Skeletal muscle tissue (tissue), 4 donors: ENCODE results near the gene ATG4D. TPM values are rescaled to one million over a fixed set of nuclear protein-coding genes. Genes with fewer than 3 reads are reported as not detected.

Experiments used
- H3K27ac ChIP-seq: one replicate; pipeline ENCODE4 v1.7.0; 2013; ENCODE audit warnings: mild to moderate bottlenecking, low read depth, low read length, inconsistent platforms
- H3K27me3 ChIP-seq, 3 donors: one replicate each; pipeline ENCODE4 v1.7.0; 2013; ENCODE audit warnings: low read length in 3 of 3; ENCODE audit not compliant: control insufficient read depth in 3 of 3, insufficient read depth in 3 of 3
- H3K36me3 ChIP-seq, 3 donors: one replicate each; pipeline ENCODE4 v1.7.0; 2013; ENCODE audit warnings: low read length in 3 of 3; ENCODE audit not compliant: control insufficient read depth in 3 of 3, insufficient read depth in 3 of 3
- H3K4me1 ChIP-seq, 3 donors: one replicate each; pipeline ENCODE4 v1.7.0; 2013; ENCODE audit warnings: low read length in 3 of 3, mild to moderate bottlenecking in 3 of 3; ENCODE audit not compliant: control insufficient read depth in 3 of 3, insufficient read depth in 3 of 3
- H3K4me3 ChIP-seq, 3 donors: one replicate each; pipeline ENCODE4 v1.7.0; 2013; ENCODE audit warnings: low read length in 3 of 3
- H3K9ac ChIP-seq, 3 donors: one replicate each; pipeline ENCODE4 v1.7.0; 2013; ENCODE audit warnings: low read length in 3 of 3, mild to moderate bottlenecking in 3 of 3, moderate library complexity in 2 of 3, low read depth in 1 of 3
- H3K9me3 ChIP-seq, 3 donors: one replicate each; pipeline ENCODE4 v1.7.0; 2013; ENCODE audit warnings: low read length in 3 of 3; ENCODE audit not compliant: control insufficient read depth in 3 of 3
- total RNA-seq: library from RNA; depleted of rRNA; stranded (reverse); fragments of >200 nt; gene quantifications from one replicate; pipeline ENCODE4 v1.2.3, GENCODE V29; 2014
- donor health status: Osteomylitis.

ATG4D gene
- total RNA-seq = 20.4 TPM

DNA sequence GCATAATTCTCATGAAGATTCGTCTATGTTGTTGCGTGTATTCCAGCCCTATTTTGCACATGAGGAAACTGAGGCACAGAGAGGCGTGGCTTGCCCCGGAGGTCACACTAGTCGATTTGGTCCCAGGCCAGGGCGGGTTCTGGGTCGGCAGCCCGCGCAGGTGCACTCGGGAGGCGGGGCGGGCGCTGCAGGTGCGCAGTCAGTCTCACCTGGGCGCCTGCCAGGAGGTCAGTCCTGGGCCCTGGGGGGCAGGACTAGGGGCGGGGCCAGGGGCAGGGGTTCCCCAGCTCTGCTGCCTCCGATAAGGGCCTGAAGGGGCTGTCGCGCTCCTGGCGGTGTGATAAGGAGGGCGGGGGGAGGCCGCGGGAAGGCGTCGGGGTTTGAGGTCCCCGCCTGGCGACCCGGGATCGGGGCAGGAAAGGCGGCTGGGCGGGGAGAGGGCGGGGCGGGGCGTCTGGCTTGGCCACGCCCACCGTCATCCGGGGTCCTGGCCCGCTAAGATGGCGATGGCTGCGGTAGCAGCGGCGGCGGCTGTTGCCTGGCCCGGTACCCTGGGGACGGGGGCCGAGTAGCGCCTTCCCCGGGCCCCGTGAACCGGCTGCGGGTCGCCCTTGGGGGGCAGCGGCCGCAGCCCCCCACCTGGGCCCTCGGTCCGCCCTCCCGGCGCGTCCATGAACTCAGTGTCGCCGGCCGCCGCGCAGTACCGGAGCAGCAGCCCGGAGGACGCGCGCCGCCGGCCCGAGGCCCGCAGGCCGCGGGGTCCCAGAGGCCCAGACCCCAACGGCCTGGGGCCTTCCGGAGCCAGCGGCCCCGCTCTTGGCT is at the start of gene ATG4D:
ATG4D (plus strand) TSS at position 485 of the 822 bp plus-strand sequence; CDS start at position 672, 187 bp downstream.
- Histone ChIP-seq H3K4me3 (peak within 1 kb of the TSS; percentile 77 to 87 (median 81)), H3K36me3 (peaks cover 12 to 15% (median 13%) of the 10 kb centered on the region in 3 donors), H3K9me3 (no peaks in the 10 kb centered on the region), H3K4me1 (peaks cover 11 to 16% (median 11%) of the 10 kb centered on the region in 3 donors), H3K27me3 (peaks cover 0 to 4% (median 0%) of the 10 kb centered on the region in 3 donors), H3K9ac (peak within 1 kb of the TSS; percentile 89 to 92 (median 92)), H3K27ac (peak within 1 kb of the TSS; percentile 80)

GRCh38 chr19:10497371-10497770 is 46.3 kb upstream of the ATG4D start:
- Histone ChIP-seq H3K9me3 (no peaks in the 10 kb centered on the region), H3K27me3 (no peaks in the 10 kb centered on the region), H3K27ac (no peak overlapping the region), H3K4me3 (no peak overlapping the region), H3K36me3 (peaks cover 27 to 31% (median 29%) of the 10 kb centered on the region in 3 donors), H3K9ac (peak overlapping the region in 1 of 3 donors; percentile 54), H3K4me1 (peaks cover 24 to 41% (median 24%) of the 10 kb centered on the region in 3 donors)

DNA sequence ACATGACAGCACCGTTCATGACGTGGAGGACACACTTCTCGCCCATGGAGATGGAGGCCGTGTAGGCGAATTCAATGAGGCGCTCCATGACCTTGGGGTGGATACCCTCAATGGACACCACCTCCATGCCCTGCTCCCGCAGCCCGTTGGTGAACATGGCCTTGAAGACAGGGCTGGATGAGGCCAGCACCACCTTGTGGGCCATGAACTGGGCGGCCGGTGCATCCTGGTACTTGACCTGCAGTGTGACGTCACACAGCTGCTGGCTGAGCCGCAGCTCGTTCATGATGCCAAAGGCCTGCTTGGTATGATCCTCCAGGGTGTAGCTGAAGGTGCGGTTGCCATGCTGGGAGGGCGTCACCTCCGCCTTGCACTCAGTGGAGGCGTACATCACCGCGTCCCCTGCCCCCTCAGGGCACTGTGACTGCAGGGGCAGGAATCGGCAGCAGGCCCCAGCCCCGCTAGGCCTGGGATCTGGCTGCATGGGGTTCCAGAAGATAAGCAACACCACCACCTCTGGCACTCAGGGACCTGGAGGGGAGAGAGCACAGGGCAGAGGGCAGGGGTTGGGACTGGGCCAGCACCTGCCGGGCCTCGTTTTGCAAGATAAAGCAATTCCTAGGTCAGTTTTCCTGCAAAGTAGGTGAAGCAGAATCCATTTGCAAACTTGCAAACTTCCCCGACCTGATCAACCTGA is 44.0 kb upstream of the ATG4D start:
- Histone ChIP-seq H3K27ac (no peak overlapping the region), H3K4me3 (peak overlapping the region in 2 of 3 donors; percentile 9 to 29), H3K27me3 (no peaks in the 10 kb centered on the region), H3K9me3 (no peaks in the 10 kb centered on the region), H3K36me3 (peaks cover 21 to 29% (median 26%) of the 10 kb centered on the region in 3 donors), H3K9ac (peak overlapping the region in 1 of 3 donors; percentile 40), H3K4me1 (peaks cover 24 to 41% (median 24%) of the 10 kb centered on the region in 3 donors)

DNA sequence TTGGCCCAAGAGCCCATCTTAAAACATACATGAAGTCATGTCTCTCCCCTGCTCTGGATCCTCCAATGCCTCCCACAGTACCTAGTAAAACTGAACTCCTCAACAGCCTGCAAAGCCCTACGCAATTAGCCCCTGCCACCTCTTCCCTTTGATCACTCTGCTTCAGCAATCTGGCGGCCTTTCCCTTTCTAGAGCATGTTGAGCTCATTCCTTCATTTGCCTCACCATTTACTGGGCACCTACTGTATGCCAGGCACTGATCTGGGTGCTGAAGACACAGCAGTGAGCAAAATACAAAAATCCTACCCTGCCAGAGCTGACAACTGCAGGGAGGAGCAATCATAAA is 43.5 kb upstream of the ATG4D start:
- peaks cover 19 to 25% (median 24%) of the 10 kb centered on the region in 3 donors for H3K36me3 ChIP-seq
- no peak overlapping the region for H3K27ac ChIP-seq
- H3K9ac ChIP-seq = peak overlapping the region in 1 of 3 donors; percentile 25
- no peak overlapping the region for H3K4me3 ChIP-seq
- no peaks in the 10 kb centered on the region for H3K27me3 ChIP-seq
- H3K9me3 ChIP-seq = no peaks in the 10 kb centered on the region
- peaks cover 24 to 41% (median 24%) of the 10 kb centered on the region in 3 donors for H3K4me1 ChIP-seq

DNA sequence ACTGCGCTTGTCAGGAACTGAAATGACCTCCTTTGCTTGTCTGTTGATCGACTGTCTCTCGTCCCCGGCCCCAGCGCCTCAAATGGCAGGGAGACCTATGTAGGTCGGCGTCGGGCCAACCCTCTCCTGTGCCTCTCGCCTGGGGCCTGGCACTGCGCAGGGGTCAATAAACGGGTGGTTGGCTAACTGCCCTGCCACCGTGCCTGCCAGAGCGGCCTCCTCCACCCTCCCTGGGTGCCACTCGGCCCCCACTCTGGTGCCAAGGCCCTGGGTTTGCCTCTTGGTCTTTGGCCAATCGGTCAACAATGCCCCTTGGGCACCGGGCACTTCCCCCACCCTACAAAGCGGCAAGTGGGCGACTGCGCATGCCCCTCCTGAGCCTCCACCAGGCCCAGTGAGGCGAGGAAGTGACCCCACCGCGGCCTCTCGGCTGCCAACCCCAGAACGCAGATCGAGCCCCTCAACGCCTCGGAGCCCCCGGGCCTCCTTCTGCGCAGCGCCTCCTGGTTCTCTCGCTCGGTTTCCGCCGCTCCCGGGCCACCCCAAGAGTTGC is 41.7 kb upstream of the ATG4D start:
- no peaks in the 10 kb centered on the region for H3K9me3 ChIP-seq
- H3K4me3 ChIP-seq = peak overlapping the region; percentile 70 to 91 (median 75)
- H3K27ac ChIP-seq = peak overlapping the region; percentile 98
- H3K36me3 ChIP-seq = peaks cover 14 to 20% (median 16%) of the 10 kb centered on the region in 3 donors
- H3K9ac ChIP-seq = peak overlapping the region; percentile 96 to 100 (median 96)
- H3K27me3 ChIP-seq = no peaks in the 10 kb centered on the region
- peaks cover 24 to 38% (median 24%) of the 10 kb centered on the region in 3 donors for H3K4me1 ChIP-seq

DNA sequence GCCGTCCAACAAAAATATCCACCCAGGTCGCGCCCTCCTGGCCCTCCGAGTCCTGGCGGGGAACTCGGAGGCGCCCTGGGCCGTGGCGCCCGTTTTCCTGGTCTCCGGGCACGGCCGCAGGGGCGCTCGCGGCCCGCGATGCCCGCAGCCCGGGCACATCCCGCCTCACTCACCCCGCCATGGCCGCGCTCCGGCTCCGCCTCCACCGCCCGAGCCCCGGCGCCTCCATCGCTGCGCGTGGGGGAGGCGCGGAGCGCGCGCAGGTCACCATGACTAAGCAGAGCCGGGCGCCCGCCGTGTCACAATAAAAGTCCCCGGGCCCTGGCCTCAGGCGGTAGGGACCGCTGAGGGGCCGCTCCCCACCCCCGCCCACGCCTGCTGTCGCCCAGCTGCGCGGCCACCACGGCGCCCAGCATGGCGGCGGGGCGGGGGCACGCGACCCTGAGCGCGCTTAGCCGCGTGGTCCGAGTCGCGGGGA is 41.1 kb upstream of the ATG4D start:
- peak overlapping the region; percentile 98 for H3K27ac ChIP-seq
- H3K9ac ChIP-seq = peak overlapping the region; percentile 96 to 100 (median 96)
- H3K9me3 ChIP-seq = no peaks in the 10 kb centered on the region
- H3K36me3 ChIP-seq = peaks cover 11 to 15% (median 12%) of the 10 kb centered on the region in 3 donors
- H3K4me3 ChIP-seq = peak overlapping the region; percentile 70 to 91 (median 75)
- peaks cover 18 to 33% (median 20%) of the 10 kb centered on the region in 3 donors for H3K4me1 ChIP-seq
- H3K27me3 ChIP-seq = no peaks in the 10 kb centered on the region

GRCh38 chr19:10503002-10503789 is 40.5 kb upstream of the ATG4D start, which contains the start of gene KEAP1:
Gene KEAP1, minus strand, starts transcription at chr19:10503356. Its CDS starts 3,323 bp downstream, at chr19:10500033.
- peak within 1 kb of the TSS; percentile 98 for H3K27ac ChIP-seq
- H3K9me3 ChIP-seq = no peaks in the 10 kb centered on the region
- H3K4me1 ChIP-seq = peaks cover 18 to 31% (median 20%) of the 10 kb centered on the region in 3 donors
- peak within 1 kb of the TSS; percentile 70 to 91 (median 75) for H3K4me3 ChIP-seq
- peak within 1 kb of the TSS; percentile 96 to 100 (median 96) for H3K9ac ChIP-seq
- H3K36me3 ChIP-seq = peaks cover 11 to 14% (median 12%) of the 10 kb centered on the region in 3 donors
- H3K27me3 ChIP-seq = no peaks in the 10 kb centered on the region

GRCh38 chr19:10505583-10506229 is 38.0 kb upstream of the ATG4D start:
- no peak overlapping the region for H3K27ac ChIP-seq
- H3K36me3 ChIP-seq = peaks cover 0 to 2% (median 0%) of the 10 kb centered on the region in 3 donors
- peaks cover 3 to 12% (median 11%) of the 10 kb centered on the region in 3 donors for H3K27me3 ChIP-seq
- no peak overlapping the region for H3K9ac ChIP-seq
- H3K9me3 ChIP-seq = no peaks in the 10 kb centered on the region
- peaks cover 4 to 11% (median 5%) of the 10 kb centered on the region in 3 donors for H3K4me1 ChIP-seq
- H3K4me3 ChIP-seq = no peak overlapping the region
